SU-DHL-6 (cell line): ENCODE measurements around the gene FOXP3.

Experiments
- CTCF ChIP-seq: fragments of 200-600 bp; sonication (generic); IDR thresholded peaks from one replicate; pipeline ENCODE4 v1.5.1; 2017; ENCODE audit warnings: antibody characterized with exemption, mild to moderate bottlenecking, low read length, moderate library complexity; ENCODE audit not compliant: insufficient read depth, poor library complexity, severe bottlenecking
- EZH2phosphoT487 ChIP-seq: fragments of 200-600 bp; sonication (generic), shearing (Covaris generic); conservative IDR thresholded peaks from 2 replicates; pipeline ENCODE4 v1.6.1; 2018; ENCODE audit warnings: mild to moderate bottlenecking, antibody characterized with exemption, low read length, moderate library complexity, mixed read lengths

- TF ChIP-seq CTCF (no peak), EZH2phosphoT487 (no peak)
These were observed 44.2 kb upstream of the FOXP3 start for GRCh38 chrX:49308604-49309269.
